DOHH2 (cell line): Measurements from ENCODE around the gene AHRR.
"Not testable (repeated sequence)": the region's sequence is repeated elsewhere in the genome, so short reads cannot be mapped to it uniquely, and the experiment has no call there.

ENCODE experiments used
- CTCF ChIP-seq: fragments of 200-600 bp; sonication (generic); IDR thresholded peaks from one replicate; pipeline ENCODE4 v1.5.1; 2014; ENCODE audit warnings: antibody characterized with exemption, mild to moderate bottlenecking, low read depth, low read length; ENCODE audit not compliant: poor library complexity, severe bottlenecking
- EZH2phosphoT487 ChIP-seq: fragments of 200-600 bp; sonication (generic); IDR thresholded peaks from 2 replicates; pipeline ENCODE4 v1.6.1; 2017; ENCODE audit warnings: borderline replicate concordance, mild to moderate bottlenecking, antibody characterized with exemption, low read length, moderate library complexity, mixed read lengths

GRCh38 chr5:291345-291744 is 30.2 kb upstream of the AHRR start:
- TF ChIP-seq CTCF, EZH2phosphoT487: not testable (repeated sequence)
